HG02852 (cell line): Measurements from ENCODE around the gene NPAT.
"Not testable (repeated sequence)": the region's sequence is repeated elsewhere in the genome, so short reads cannot be mapped to it uniquely, and the experiment has no call there.

Experiments
- ATAC-seq: cut with Tn5 transposase; IDR thresholded peaks from one replicate; pipeline ENCODE4 v1.9.1; 2021; ENCODE audit warnings: mild to moderate bottlenecking, moderate library complexity; ENCODE audit not compliant: unreplicated experiment

The NPAT gene

DNA sequence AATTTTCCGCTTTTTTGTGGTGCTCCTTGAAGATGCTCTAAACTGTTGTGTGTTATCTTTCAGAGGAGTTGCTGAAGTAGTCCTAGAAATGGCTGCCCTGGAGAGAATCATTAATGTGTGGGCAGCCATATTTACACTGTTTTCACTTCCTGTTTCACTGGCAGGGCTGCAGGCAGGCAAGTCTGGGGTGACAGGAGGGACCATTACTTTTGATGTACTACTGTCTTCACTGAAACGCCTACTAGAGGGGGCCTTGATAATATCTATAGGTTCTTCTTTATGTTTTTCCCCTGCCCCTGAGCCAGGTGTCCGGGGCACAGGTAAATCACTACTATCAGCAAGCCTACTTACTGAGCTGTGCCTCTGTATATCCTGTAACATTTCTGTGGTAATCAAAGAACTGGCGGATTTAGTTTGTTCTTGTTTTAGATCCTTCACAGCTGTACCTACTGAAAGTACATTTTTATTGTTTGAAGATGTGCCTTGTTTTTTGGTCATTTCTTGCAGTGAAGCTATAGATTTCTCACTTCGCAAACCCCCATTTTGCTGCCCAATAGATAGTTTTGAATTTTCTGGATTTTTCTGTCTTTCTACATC, 61.4 kb downstream of the NPAT start:
- peak; percentile 98 for ATAC-seq

- ATAC-seq = no peak
Measured at GRCh38 chr11:108154591-108154990, 67.8 kb downstream of the NPAT start.

DNA sequence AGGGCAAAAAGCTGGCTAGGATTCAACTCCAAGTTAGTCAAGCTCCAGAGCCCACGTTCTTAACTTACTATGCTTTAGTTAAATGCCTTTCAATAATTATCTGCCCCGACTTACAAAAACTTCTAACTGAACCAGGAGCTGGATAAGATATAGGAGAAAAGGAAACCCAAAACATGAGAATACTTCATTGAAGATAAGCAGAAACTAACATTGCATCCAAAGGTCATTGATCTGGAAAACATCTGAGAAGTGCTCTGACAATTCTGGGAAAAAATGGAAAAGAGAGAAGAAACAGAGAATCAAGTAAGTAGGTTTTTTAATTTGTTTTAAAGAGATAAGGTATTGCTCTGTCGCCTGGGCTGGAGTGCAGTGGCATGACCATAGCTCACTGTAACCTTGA, 73.9 kb downstream of the NPAT start:
- ATAC-seq = no peak

DNA sequence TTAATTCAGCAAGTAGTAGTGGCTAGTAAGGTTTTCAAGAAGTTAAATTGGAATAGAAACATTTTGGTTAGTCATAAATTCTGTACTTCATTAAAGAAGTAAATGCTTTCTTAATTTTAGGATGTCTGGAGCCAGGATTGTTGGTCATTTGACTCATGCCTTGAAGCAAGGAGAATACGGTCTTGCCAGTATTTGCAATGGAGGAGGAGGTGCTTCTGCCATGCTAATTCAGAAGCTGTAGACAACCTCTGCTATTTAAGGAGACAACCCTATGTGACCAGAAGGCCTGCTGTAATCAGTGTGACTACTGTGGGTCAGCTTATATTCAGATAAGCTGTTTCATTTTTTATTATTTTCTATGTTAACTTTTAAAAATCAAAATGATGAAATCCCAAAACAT, 75.3 kb downstream of the NPAT start:
- no peak for ATAC-seq

GRCh38 chr11:108144615-108145014, 77.8 kb downstream of the NPAT start:
- no peak for ATAC-seq

DNA sequence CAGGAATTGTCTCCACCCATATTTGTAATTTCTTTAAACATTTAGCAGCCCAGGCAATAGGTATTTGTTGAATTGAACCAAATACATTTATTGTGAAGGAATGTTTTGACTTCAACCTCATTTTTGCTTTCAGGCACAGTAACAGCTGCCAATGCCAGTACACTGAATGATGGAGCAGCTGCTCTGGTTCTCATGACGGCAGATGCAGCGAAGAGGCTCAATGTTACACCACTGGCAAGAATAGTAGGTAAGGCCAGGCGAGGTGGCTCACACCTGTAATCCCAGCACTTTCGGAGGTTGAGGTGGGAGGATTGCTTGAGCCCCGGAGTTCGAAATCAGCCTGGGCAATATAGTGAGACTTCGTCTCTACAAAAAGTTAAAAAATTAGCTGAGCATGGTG, 80.1 kb downstream of the NPAT start:
- ATAC-seq = no peak

DNA sequence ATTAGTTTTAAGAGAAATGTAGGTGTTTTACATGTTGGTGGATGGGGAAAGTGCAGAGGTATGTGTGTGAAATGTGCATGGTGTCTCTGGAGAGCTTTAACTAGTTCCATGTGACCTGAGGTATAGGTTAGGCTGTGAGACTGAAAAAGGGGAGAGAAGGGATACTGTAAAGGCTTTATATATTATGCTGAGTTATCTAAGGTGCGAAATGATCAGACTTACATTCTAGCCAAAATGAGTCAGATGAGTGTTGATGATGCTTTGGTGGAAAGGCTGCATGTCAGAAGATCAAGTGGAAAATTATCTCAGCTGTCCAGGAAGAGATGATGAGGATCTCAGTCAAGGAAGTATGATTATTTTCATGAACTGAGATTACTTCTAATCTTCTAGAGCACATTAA, 85.2 kb downstream of the NPAT start:
- ATAC-seq = no peak

DNA sequence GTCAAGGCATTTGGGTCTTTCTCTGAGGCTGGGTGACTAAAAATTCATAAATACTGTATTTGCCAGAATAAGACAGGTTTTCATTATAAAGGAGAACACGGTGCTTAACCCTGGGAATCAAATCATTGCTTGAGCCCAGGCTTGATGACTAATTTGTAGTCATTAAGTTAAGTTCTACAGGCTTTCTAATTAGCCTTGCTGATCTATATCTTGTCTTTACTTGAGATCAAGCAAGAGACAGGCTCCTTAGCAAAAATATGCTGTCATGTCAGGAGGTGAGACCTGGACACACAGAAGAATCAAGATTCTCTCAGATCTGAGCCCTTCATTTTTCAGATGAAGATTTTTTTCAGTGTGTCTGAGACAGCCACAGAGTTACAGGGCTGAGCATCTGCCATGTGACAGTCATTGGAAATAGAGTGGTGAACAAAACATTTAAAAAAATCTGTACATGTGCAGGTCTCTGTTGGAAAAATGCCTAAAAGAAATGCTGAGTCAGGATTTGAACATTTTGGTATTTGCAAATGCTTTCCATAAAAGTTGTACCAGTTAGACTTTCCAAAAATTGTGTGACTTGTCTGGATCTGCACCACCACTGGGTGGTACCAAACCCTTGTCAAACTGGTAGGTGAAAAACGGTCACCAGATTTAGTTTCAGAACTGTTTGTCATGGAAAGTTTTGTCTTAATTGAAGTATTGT, 86.4 kb downstream of the NPAT start:
- no peak for ATAC-seq

GRCh38 chr11:108132993-108133538, 89.4 kb downstream of the NPAT start:
- not testable (repeated sequence) for ATAC-seq

DNA sequence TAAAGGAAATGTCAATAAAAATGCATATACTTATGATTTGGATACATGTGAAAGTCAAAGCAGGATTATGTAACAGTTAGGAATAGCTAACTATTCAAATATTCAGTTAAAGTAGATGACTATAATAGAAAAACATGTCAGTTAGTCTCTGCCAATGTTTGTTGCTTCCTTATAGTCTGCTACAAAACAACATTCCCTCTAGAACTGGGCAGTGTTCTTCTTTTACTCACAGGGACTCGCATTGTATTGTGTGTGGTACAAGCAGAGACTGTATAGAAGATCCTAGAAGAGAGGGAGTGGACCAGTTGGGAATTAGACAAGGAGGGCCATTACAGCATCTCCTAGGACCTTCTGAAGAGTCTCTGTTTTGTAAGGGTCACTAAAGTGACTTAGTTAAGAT, 90.4 kb downstream of the NPAT start:
- no peak for ATAC-seq

- ATAC-seq = no peak
Measured at GRCh38 chr11:108128772-108129171, 93.7 kb downstream of the NPAT start.

DNA sequence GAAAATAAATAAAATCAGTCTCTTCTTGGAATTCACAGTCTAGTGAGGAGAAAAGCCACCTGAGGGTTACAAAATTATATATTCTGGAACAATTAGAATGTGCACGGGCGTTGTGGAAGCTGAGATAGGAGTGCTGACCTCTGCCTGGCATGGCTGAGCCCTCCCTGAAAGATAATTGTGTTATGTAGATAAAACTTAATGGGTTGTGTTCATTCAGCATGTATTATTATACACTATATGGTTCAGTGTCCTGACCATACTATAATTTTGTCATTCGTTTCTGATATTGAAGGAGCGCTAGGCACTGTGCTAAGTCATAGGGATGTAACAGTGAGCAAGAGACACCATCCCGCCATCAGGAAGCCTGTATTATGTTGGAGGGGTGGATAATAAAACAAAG, 97.3 kb downstream of the NPAT start:
- ATAC-seq = no peak

GRCh38 chr11:108122166-108122628, 100.2 kb downstream of the NPAT start:
- no peak for ATAC-seq

DNA sequence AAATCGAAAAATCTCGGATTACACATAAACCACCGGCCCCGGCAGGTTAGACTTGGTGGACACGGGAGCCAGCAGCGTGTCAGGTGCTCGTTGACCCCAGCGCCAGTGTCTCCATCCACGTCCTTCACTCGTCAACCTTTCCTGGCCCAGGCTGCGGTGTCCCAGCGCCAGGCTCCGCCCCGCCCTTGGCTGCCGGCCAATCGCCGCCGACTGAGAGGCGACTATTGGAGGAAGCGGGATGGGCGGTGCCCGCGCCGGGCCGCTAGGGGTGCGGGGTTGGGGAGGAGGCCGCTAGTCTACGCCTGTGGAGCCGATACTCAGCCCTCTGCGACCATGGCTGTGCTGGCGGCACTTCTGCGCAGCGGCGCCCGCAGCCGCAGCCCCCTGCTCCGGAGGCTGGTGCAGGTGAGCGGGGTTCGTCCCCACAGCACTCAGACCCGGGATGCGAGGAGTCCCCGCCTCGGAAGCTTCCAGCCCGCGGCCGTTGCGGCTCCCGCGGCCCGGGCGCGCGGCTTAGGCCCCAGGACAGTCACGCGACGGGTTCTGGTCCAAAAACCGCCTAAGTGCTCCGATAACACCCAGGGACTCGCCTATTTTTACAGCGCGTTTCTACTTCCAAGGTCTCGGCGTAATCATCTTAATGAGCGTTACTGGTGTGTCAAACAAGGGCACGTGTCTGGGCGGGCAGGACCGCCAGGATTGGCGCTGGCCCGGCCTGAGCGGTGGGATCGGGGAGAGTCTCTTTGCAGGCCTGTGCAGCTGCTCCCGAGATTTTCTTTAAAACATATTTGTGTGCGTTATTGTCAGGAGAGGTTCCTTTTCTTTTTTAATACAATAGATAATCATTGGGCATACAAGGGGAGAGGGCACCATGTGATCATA, 100.9 kb downstream of the NPAT start, which contains the start of gene ACAT1:
Gene ACAT1 (plus strand): TSS at position 294 of the 882 bp plus-strand sequence. CDS start 40 bp downstream, at position 334.
- peak; percentile 96 for ATAC-seq

DNA sequence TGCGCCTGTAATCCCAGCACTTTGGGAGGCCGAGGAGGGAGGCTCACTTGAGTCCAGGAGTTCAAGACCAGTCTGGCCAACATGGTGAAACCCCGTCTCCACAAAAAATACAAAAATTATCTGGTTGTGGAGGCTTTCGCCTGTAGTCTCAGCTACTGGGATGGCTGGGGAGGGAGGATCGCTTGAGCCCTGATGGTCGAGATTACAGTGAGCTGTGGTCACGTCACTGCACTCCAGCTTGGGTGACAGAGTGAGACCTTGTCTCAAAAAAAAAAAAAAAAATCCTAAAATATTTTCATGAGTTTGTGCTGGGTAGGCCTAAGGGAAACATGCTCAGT, 101.5 kb downstream of the NPAT start:
- ATAC-seq = not testable (repeated sequence)

DNA sequence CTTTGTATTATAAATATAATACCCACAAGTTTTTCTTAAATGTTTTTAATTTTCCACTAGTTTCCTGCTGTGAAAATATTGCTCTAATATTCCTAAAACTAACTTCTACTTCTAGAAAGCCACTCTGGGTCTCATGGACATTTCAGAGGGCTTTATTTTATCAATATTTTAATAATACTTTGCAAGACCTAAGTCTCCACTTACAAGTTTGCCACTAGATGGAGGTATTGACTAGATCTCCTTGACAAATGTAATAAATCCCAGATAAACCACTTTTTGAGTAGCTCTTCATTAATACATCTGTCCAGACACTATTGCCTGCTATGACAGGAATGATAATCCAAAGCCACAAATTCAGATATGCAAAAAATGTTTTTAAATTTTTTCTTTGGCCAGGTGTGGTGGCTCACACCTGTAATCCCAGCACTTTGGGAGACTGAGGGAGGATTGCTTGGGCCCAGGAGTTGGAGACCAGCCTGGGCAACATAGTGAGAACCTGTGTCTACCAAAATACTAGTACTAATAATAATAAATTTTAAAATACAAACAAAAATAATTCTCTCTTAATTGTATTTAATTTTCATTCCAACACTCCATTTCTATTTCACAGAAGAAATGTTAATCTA, 104.6 kb downstream of the NPAT start:
- no peak for ATAC-seq

DNA sequence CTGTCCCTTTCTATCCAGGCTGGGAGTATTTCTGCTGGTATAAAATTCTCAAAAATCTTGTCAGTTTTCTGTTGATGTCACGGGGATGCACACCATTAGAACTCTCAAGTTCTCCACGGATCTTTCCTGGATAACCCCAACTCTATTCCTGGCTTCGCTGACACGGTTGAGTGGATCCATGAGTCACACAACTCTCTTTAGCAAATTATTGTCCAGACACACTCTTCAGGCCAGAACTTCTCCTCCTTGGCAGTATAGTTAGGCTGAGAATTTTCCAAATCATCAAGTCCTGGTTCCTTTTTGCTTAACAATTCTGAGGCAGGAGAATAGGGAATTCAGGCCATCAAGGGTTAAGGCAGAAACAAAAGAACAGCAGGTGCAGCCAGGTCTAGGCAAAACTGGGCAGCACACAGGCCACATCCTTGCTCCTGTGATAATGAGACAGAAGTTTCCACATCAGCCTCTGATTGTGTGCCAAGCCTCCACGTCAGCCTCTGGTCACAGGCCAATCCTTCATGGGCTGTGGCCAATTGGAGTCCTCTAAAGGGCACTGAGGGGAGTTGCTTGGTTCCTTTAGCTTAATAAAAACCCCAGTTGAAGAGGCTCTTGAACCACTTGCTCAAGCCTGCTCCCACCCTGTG, 106.8 kb downstream of the NPAT start:
- ATAC-seq = no peak

- ATAC-seq = no peak
Measured at GRCh38 chr11:108112057-108112456, 110.4 kb downstream of the NPAT start.

GRCh38 chr11:108111126-108111525, 111.3 kb downstream of the NPAT start:
- ATAC-seq = no peak
